Peyer's patch (tissue), 4 donors: Measurements from ENCODE around the gene NMRK1. TPM values are rescaled to one million over a fixed set of nuclear protein-coding genes. Genes with fewer than 3 reads are reported as not detected.

Experiments used
- DNase-seq, 3 donors: peaks; one replicate each; pipeline ENCODE4 v3.0.0-alpha.2; 2017 to 2019
- H3K27ac ChIP-seq, 4 donors: fragments of 200-600 bp; sonication (generic); one replicate each; pipeline ENCODE4 v1.5.1; 2016 to 2019
- H3K27me3 ChIP-seq, 2 donors: fragments of 200-600 bp; sonication (generic); one replicate each; pipeline ENCODE4 v1.5.1; 2019
- H3K36me3 ChIP-seq, 3 donors: fragments of 200-600 bp; sonication (generic); one replicate each; pipeline ENCODE4 v1.5.1; 2016 to 2019
- H3K4me1 ChIP-seq, 4 donors: fragments of 200-600 bp; sonication (generic); one replicate each; pipeline ENCODE4 v1.5.1; 2016 to 2019
- H3K4me3 ChIP-seq, 4 donors: fragments of 200-600 bp; sonication (generic); 1 replicate in 3 of 4; 2 replicates in 1 of 4; pipeline ENCODE4 v1.5.1; 2016 to 2019; ENCODE audit warnings: mild to moderate bottlenecking in 1 of 4
- H3K9me3 ChIP-seq, 4 donors: fragments of 200-600 bp; sonication (generic); one replicate each; pipeline ENCODE4 v1.5.1; 2016 to 2019; ENCODE audit warnings: mild to moderate bottlenecking in 1 of 4
- POLR2A ChIP-seq, 2 donors: fragments of 450-650 bp; IDR thresholded peaks; one replicate each; pipeline ENCODE4 v1.5.1; 2017; ENCODE audit warnings: antibody characterized with exemption in 2 of 2, mild to moderate bottlenecking in 2 of 2, moderate library complexity in 2 of 2
- total RNA-seq, 4 donors: library from RNA; depleted of rRNA; stranded (reverse); fragments of >200 nt; gene quantifications; one replicate each; pipeline ENCODE4 v1.1.0, GENCODE V29; 2016
- TF ChIP-seq, protein P1 (sequence below), 6 experiments: fragments of 450-650 bp in 4 of 6; fragments of 200-600 bp in 2 of 6; sonication (generic) in 1 of 6; IDR thresholded peaks; one replicate each; pipeline ENCODE4 v1.5.1; 2017 to 2019; ENCODE audit warnings: antibody characterized with exemption in 6 of 6, mild to moderate bottlenecking in 3 of 6, moderate library complexity in 1 of 6

Gene NMRK1
- total RNA-seq, 4 donors from 2014 or later: 14.9 to 36.8 (median 26.5) TPM

DNA sequence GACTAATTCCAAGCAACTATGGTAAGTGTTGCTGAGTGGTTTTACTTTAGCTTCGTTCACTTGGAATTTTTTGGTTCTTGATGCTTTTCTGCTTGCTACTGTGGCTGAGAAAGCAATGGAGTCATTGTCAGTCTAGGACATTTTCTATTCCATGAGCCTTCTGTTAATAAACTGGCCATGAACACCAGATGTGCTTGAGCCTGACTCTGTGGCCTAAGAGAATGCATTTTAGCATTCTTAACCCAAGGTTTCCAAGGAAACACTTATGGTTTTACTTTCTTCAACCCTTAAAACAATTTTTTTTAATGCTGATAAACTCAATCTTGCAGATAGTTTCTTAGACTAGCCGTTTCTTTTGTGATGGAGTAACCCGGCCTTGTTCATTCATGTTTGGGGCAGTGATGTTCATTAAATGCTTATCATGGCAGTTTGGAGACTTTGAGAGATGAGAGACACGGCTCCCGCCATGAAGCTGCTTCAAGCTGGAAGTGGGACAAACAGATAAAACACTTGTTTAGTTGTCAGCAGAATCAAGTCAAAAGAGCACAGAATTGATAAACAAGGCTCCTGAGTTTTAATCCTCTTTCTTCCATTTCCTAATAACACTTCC lies 42.8 kb upstream of the NMRK1 start:
- Histone ChIP-seq H3K36me3 (peaks cover 0 to 47% (median 0%) of the 10 kb centered on the region in 3 donors), H3K27ac (no peak overlapping the region), H3K27me3 (no peaks in the 10 kb centered on the region), H3K4me1 (no peaks in the 10 kb centered on the region), H3K4me3 (no peak overlapping the region), H3K9me3 (no peaks in the 10 kb centered on the region)
- TF ChIP-seq POLR2A (IDR thresholded peaks at IDR 0.05): no peak
- TF ChIP-seq, protein P1, sequence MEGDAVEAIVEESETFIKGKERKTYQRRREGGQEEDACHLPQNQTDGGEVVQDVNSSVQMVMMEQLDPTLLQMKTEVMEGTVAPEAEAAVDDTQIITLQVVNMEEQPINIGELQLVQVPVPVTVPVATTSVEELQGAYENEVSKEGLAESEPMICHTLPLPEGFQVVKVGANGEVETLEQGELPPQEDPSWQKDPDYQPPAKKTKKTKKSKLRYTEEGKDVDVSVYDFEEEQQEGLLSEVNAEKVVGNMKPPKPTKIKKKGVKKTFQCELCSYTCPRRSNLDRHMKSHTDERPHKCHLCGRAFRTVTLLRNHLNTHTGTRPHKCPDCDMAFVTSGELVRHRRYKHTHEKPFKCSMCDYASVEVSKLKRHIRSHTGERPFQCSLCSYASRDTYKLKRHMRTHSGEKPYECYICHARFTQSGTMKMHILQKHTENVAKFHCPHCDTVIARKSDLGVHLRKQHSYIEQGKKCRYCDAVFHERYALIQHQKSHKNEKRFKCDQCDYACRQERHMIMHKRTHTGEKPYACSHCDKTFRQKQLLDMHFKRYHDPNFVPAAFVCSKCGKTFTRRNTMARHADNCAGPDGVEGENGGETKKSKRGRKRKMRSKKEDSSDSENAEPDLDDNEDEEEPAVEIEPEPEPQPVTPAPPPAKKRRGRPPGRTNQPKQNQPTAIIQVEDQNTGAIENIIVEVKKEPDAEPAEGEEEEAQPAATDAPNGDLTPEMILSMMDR (IDR thresholded peaks at IDR 0.05): no peak
- no peak for DNase-seq

DNA sequence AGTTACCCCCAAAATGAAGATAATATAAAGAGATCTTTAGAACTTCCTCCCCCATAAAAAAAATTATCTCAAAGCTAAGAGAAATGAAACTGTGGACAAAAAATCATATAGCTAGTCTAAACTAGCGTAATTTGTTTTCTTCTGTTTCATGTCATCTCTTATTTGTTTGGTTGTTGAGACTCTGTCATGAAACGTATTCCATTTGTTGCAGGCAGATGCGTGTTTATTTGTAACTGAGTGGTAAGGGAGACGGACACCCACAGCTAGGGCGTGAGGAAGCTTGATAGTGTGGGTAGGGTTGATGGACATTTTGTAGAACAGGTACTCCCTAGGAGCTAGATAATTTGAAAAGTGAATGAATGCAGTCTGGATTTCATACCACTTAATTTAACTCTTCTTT lies 42.2 kb upstream of the NMRK1 start:
- no peaks in the 10 kb centered on the region for H3K4me1 ChIP-seq
- H3K27ac ChIP-seq: no peak overlapping the region
- no peaks in the 10 kb centered on the region for H3K9me3 ChIP-seq
- H3K4me3 ChIP-seq: no peak overlapping the region
- TF ChIP-seq, protein P1 (IDR thresholded peaks at IDR 0.05): no peak
- no peak for TF ChIP-seq POLR2A (IDR thresholded peaks at IDR 0.05)
- no peak for DNase-seq
- peaks cover 0 to 43% (median 0%) of the 10 kb centered on the region in 3 donors for H3K36me3 ChIP-seq
- no peaks in the 10 kb centered on the region for H3K27me3 ChIP-seq

DNA sequence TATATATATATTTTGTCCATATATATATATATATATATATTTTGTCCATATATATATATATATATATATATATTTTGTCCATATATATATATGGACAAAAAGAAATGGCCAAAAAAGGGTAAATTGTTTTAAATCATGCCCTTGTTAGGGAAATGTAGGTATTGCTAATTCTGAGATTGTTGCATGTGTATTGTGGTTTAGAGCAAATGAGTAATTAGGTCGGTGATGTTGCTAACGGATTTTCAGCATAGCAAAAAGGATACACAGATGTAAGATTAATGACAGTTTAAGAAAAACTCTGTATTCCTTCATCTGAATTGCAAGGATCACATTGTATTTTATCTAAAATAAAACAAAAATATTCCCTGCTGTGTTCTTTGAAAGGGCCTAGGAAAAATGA lies 40.6 kb upstream of the NMRK1 start:
- no peaks in the 10 kb centered on the region for H3K4me1 ChIP-seq
- no peaks in the 10 kb centered on the region for H3K9me3 ChIP-seq
- TF ChIP-seq POLR2A (IDR thresholded peaks at IDR 0.05): no peak
- TF ChIP-seq, protein P1 (IDR thresholded peaks at IDR 0.05): no peak
- H3K27ac ChIP-seq: no peak overlapping the region
- no peak overlapping the region for H3K4me3 ChIP-seq
- peaks cover 0 to 29% (median 0%) of the 10 kb centered on the region in 3 donors for H3K36me3 ChIP-seq
- no peak for DNase-seq
- no peaks in the 10 kb centered on the region for H3K27me3 ChIP-seq

DNA sequence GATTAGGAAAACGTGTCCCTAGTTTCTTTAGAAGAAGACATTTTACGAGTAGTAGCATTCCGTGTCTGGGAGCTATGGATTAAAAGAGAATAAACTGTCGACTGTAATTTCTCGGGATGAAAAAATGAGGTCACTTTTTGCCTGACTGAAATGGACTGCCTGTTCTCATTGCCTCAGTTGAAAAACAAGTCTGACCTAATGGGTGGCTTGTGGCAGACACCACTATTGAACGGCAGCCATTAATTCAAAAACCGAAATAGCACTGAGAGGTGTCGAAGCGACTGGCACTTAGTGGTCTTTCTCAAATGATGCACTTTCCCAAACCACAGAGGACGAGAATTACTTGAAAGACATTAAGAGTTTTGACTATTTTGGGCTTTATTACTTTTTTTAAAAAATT lies 35.7 kb upstream of the NMRK1 start:
- TF ChIP-seq, protein P1 (IDR thresholded peaks at IDR 0.05): no peak
- TF ChIP-seq POLR2A (IDR thresholded peaks at IDR 0.05): no peak
- no peak for DNase-seq
- no peak overlapping the region for H3K27ac ChIP-seq
- H3K27me3 ChIP-seq: no peaks in the 10 kb centered on the region
- no peaks in the 10 kb centered on the region for H3K9me3 ChIP-seq
- no peaks in the 10 kb centered on the region for H3K4me1 ChIP-seq
- H3K4me3 ChIP-seq: no peak overlapping the region
- peaks cover 0 to 20% (median 0%) of the 10 kb centered on the region in 3 donors for H3K36me3 ChIP-seq

DNA sequence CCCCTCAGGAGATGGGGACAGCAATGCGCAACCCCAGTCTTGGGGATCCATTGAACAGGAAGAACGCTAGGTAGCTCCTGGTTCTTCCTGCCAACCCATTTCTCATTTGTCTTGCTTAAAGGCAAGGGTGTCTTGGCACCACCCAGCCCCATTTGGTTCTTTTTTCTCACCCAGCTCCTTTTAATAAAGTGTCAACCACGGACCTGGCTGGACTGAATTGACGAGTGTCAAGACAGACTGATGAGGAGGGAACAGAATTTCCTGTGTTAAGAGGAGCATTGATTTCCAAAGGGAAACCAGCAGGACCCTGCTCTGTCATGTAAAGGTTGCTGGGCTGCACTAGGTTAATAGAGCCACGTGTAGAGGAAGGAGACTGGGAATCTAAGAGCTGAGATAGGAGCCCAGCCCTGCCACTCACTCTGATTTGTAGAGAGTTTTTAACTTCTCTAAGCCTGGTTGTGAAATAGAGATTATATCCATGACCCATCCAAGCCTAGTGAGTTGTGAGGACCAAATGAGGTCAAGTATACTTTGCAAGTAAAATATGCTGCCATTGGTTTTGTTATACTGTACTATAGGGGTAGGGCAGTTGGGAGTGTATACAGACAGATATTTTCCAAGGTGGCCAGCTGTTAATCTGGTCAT lies 34.1 kb upstream of the NMRK1 start:
- Histone ChIP-seq H3K4me3 (no peak overlapping the region), H3K36me3 (peaks cover 0 to 30% (median 0%) of the 10 kb centered on the region in 3 donors), H3K4me1 (no peaks in the 10 kb centered on the region), H3K27ac (no peak overlapping the region), H3K27me3 (no peaks in the 10 kb centered on the region), H3K9me3 (no peaks in the 10 kb centered on the region)
- TF ChIP-seq, protein P1 (IDR thresholded peaks at IDR 0.05): no peak
- no peak for TF ChIP-seq POLR2A (IDR thresholded peaks at IDR 0.05)
- no peak for DNase-seq
